PC-9 (cell line): ENCODE results near the gene NGB. TPM values are rescaled to one million over a fixed set of nuclear protein-coding genes. Genes with fewer than 3 reads are reported as not detected.

ENCODE experiments used
- BruUV-seq: library from RNA; stranded (reverse); fragments of 400-500 nt; replicated peaks from 2 replicates; lab custom pipeline; 2021; lab: Mats Ljungman, UMichigan
- CTCF ChIA-PET: fragments of 300-600 bp; sonication (Branson Sonifier 250); formaldehyde crosslinking; loops from one replicate; lab custom pipeline; 2022; ENCODE audit warnings: antibody characterized with exemption; lab: Charles Lee
- POLR2A ChIA-PET: fragments of 300-600 bp; sonication (Branson Sonifier 250); formaldehyde crosslinking; loops from one replicate; lab custom pipeline; 2022; ENCODE audit warnings: antibody characterized with exemption; ENCODE audit not compliant: unreplicated experiment; lab: Charles Lee
- DNase-seq, 2 experiments: peaks; one replicate each; pipeline versions ENCODE4 v3.0.0 to v3.0.0-alpha.2; 2015 to 2022; ENCODE audit warnings: mixed read lengths in 1 of 2
- H2AFZ ChIP-seq: fragments of 200-600 bp; sonication (generic); 2 replicates; pipeline ENCODE4 v1.8.1; 2017; ENCODE audit warnings: antibody characterized with exemption
- H3F3A ChIP-seq: fragments of 200-600 bp; sonication (generic); 2 replicates; pipeline ENCODE4 v1.8.1; 2017; ENCODE audit warnings: antibody characterized with exemption, mild to moderate bottlenecking, low read depth; ENCODE audit not compliant: insufficient read depth
- H3K27ac ChIP-seq: fragments of 200-600 bp; sonication (generic); 2 replicates; pipeline ENCODE4 v1.6.1; 2016; ENCODE audit warnings: mixed run types
- H3K27me3 ChIP-seq: fragments of 200-600 bp; sonication (generic); 2 replicates; pipeline ENCODE4 v1.6.1; 2016; ENCODE audit warnings: low read depth, mixed run types; ENCODE audit not compliant: insufficient read depth
- H3K36me3 ChIP-seq: fragments of 200-600 bp; sonication (generic); 2 replicates; pipeline ENCODE4 v1.6.1; 2016; ENCODE audit warnings: low read depth, mixed run types
- H3K4me1 ChIP-seq: fragments of 200-600 bp; sonication (generic); replicated peaks from 2 replicates; pipeline ENCODE4 v1.6.1; 2016; ENCODE audit warnings: mixed run types; ENCODE audit not compliant: insufficient read depth
- H3K4me2 ChIP-seq: fragments of 200-600 bp; sonication (generic); 2 replicates; pipeline ENCODE4 v1.6.1; 2017; ENCODE audit warnings: mixed run types
- H3K4me3 ChIP-seq: fragments of 200-600 bp; sonication (generic); 2 replicates; pipeline ENCODE4 v1.6.1; 2016; ENCODE audit warnings: mixed run types
- H3K79me2 ChIP-seq: fragments of 200-600 bp; sonication (generic); 2 replicates; pipeline ENCODE4 v1.6.1; 2017; ENCODE audit warnings: low read depth, mixed run types
- H3K9me2 ChIP-seq: fragments of 200-600 bp; sonication (generic); 2 replicates; pipeline ENCODE4 v1.8.1; 2017; ENCODE audit warnings: mild to moderate bottlenecking; ENCODE audit not compliant: insufficient read depth
- H3K9me3 ChIP-seq: fragments of 200-600 bp; sonication (generic); 2 replicates; pipeline ENCODE4 v1.8.1; 2016; ENCODE audit warnings: low read depth; ENCODE audit not compliant: insufficient read depth
- H4K20me1 ChIP-seq: fragments of 200-600 bp; sonication (generic); 2 replicates; pipeline ENCODE4 v1.8.1; 2017; ENCODE audit not compliant: insufficient read depth
- CTCF ChIP-seq: fragments of 200-600 bp; sonication (generic); conservative IDR thresholded peaks from 2 replicates; pipeline ENCODE4 v1.6.1; 2017; ENCODE audit warnings: mixed run types, antibody characterized with exemption, mild to moderate bottlenecking, moderate library complexity
- EZH2 ChIP-seq: fragments of 200-600 bp; sonication (generic); IDR thresholded peaks from 2 replicates; pipeline ENCODE4 v1.8.0; 2017; ENCODE audit warnings: antibody characterized with exemption, low read depth
- intact Hi-C: fragments of 100-400 bp; cut with micrococcal nuclease; formaldehyde crosslinking; loops from one replicate; pipeline ENCODE4 v1.10.0; 2022; ENCODE audit not compliant: unreplicated experiment
- total RNA-seq: library from RNA; stranded (reverse); gene quantifications from 2 replicates; pipeline ENCODE4 v1.2.3, GENCODE V29; 2021

The NGB gene
- total RNA-seq, 1 experiment from 2014 or later: not detected

- ChIA-PET CTCF (no interaction called here), POLR2A (no interaction called here)
- intact Hi-C loops: no loop called here
- no peak overlapping the region for H3K27ac ChIP-seq
- no peaks in the 10 kb centered on the region for H3K79me2 ChIP-seq
- no peak overlapping the region for H3K4me2 ChIP-seq
- no peak for DNase-seq
- H3K4me3 ChIP-seq: no peak overlapping the region
- no peaks in the 10 kb centered on the region for H3K9me3 ChIP-seq
- no peaks in the 10 kb centered on the region for H4K20me1 ChIP-seq
- no peaks in the 10 kb centered on the region for H3K36me3 ChIP-seq
- H2AFZ ChIP-seq: no peak overlapping the region
- no peaks in the 10 kb centered on the region for H3K9me2 ChIP-seq
- H3K4me1 ChIP-seq: no peaks in the 10 kb centered on the region
- BruUV-seq: no TSS peak
- TF ChIP-seq EZH2: no peak
- no peak for TF ChIP-seq CTCF
- H3K27me3 ChIP-seq: peaks cover 89% of the 10 kb centered on the region
- H3F3A ChIP-seq: no peaks in the 10 kb centered on the region
These were observed 30.6 kb downstream of the NGB start for GRCh38 chr14:77240336-77240915.

- no TSS peak for BruUV-seq
- no peak for DNase-seq
- no peaks in the 10 kb centered on the region for H3K9me3 ChIP-seq
- POLR2A ChIA-PET: no interaction called here
- H3K4me2 ChIP-seq: no peak overlapping the region
- no peaks in the 10 kb centered on the region for H3K36me3 ChIP-seq
- H3K79me2 ChIP-seq: no peaks in the 10 kb centered on the region
- intact Hi-C loops: no loop called here
- H3K4me1 ChIP-seq: no peaks in the 10 kb centered on the region
- no peaks in the 10 kb centered on the region for H3K9me2 ChIP-seq
- no peak overlapping the region for H3K4me3 ChIP-seq
- no peaks in the 10 kb centered on the region for H4K20me1 ChIP-seq
- CTCF ChIA-PET: no interaction called here
- no peak for TF ChIP-seq EZH2
- no peak for TF ChIP-seq CTCF
- H2AFZ ChIP-seq: no peak overlapping the region
- peaks cover 86% of the 10 kb centered on the region for H3K27me3 ChIP-seq
- H3K27ac ChIP-seq: no peak overlapping the region
- H3F3A ChIP-seq: no peaks in the 10 kb centered on the region
These were observed 31.6 kb downstream of the NGB start for GRCh38 chr14:77239412-77239811.

- no peaks in the 10 kb centered on the region for H3K9me2 ChIP-seq
- no peak overlapping the region for H3K4me3 ChIP-seq
- no peak overlapping the region for H3K27ac ChIP-seq
- H3K9me3 ChIP-seq: no peaks in the 10 kb centered on the region
- H3K4me2 ChIP-seq: no peak overlapping the region
- peaks cover 86% of the 10 kb centered on the region for H3K27me3 ChIP-seq
- CTCF ChIA-PET: no interaction called here
- H4K20me1 ChIP-seq: no peaks in the 10 kb centered on the region
- H2AFZ ChIP-seq: no peak overlapping the region
- POLR2A ChIA-PET: no interaction called here
- H3K79me2 ChIP-seq: no peaks in the 10 kb centered on the region
- intact Hi-C loops: no loop called here
- H3K4me1 ChIP-seq: no peaks in the 10 kb centered on the region
- BruUV-seq: no TSS peak
- H3F3A ChIP-seq: no peaks in the 10 kb centered on the region
- DNase-seq: no peak
- no peaks in the 10 kb centered on the region for H3K36me3 ChIP-seq
- no peak for TF ChIP-seq EZH2
- no peak for TF ChIP-seq CTCF
These were observed 32.0 kb downstream of the NGB start for GRCh38 chr14:77238996-77239395.
